WTC11 (cell line): ENCODE results near the gene DCAF8L2. TPM values are rescaled to one million over a fixed set of nuclear protein-coding genes. Genes with fewer than 3 reads are reported as not detected.

Source experiments
- ATAC-seq: fragments of 200-7000 bp; cut with Tn5 transposase; 2 replicates; pipeline ENCODE4 v1.10.0; 2021; ENCODE audit warnings: mild to moderate bottlenecking, moderate library complexity
- CTCF ChIA-PET: fragments of 300-600 bp; sonication (Branson Sonifier 250); formaldehyde crosslinking; loops from one replicate; lab custom pipeline; 2021; ENCODE audit warnings: antibody characterized with exemption; lab: Charles Lee
- POLR2A ChIA-PET: fragments of 350-600 bp; sonication (Branson Sonifier 250); formaldehyde crosslinking; loops from one replicate; lab custom pipeline; 2021; ENCODE audit warnings: antibody characterized with exemption; lab: Charles Lee
- DNase-seq: peaks from one replicate; pipeline ENCODE4 v3.0.0; 2021; ENCODE audit warnings: low spot score
- H3K27ac Mint-ChIP-seq: 2 replicates; pipeline ENCODE4 v1.8.0; 2021; ENCODE audit warnings: mixed read lengths
- H3K27me3 Mint-ChIP-seq: 2 replicates; pipeline ENCODE4 v1.8.0; 2021; ENCODE audit warnings: low read depth, mild to moderate bottlenecking, moderate library complexity, mixed read lengths
- H3K36me3 Mint-ChIP-seq: 2 replicates; pipeline ENCODE4 v1.8.0; 2021; ENCODE audit warnings: mixed read lengths
- H3K4me1 Mint-ChIP-seq: 2 replicates; pipeline ENCODE4 v1.8.0; 2022; ENCODE audit warnings: mixed read lengths
- H3K4me3 Mint-ChIP-seq: 2 replicates; pipeline ENCODE4 v1.8.0; 2021; ENCODE audit warnings: mild to moderate bottlenecking, moderate library complexity, mixed read lengths
- H3K9me3 Mint-ChIP-seq: 2 replicates; pipeline ENCODE4 v1.8.0; 2021; ENCODE audit warnings: mixed read lengths
- GTF2I ChIP-seq: fragments of 250-450 bp; sonication (Bioruptor Pico); conservative IDR thresholded peaks from 2 replicates; pipeline ENCODE4 v1.4.0; 2021; ENCODE audit warnings: mild to moderate bottlenecking
- JAZF1 ChIP-seq: fragments of 250-450 bp; sonication (Bioruptor Pico); IDR thresholded peaks from 2 replicates; pipeline ENCODE4 v1.9.0; 2021; ENCODE audit warnings: moderate library complexity, mild to moderate bottlenecking, inconsistent platforms
- KAT7 ChIP-seq: sonication (generic); formaldehyde crosslinking; IDR thresholded peaks from 2 replicates; pipeline ENCODE4 v1.8.1; 2023; ENCODE audit warnings: missing genetic modification reagents, mild to moderate bottlenecking, borderline replicate concordance
- MAX ChIP-seq: sonication (generic); formaldehyde crosslinking; IDR thresholded peaks from 2 replicates; pipeline ENCODE4 v1.8.0; 2022; ENCODE audit warnings: mild to moderate bottlenecking, missing genetic modification reagents
- NR2C2 ChIP-seq: sonication (generic); formaldehyde crosslinking; IDR thresholded peaks from 2 replicates; pipeline ENCODE4 v1.8.0; 2022; ENCODE audit warnings: mild to moderate bottlenecking, missing genetic modification reagents
- SOX15 ChIP-seq: fragments of 250-450 bp; sonication (Bioruptor Pico); IDR thresholded peaks from 2 replicates; pipeline ENCODE4 v1.9.0; 2021; ENCODE audit warnings: mild to moderate bottlenecking
- SP1 ChIP-seq: sonication (generic); formaldehyde crosslinking; conservative IDR thresholded peaks from 2 replicates; pipeline ENCODE4 v1.8.1; 2022; ENCODE audit warnings: missing genetic modification reagents
- TEAD4 ChIP-seq: sonication (generic); formaldehyde crosslinking; IDR thresholded peaks from 2 replicates; pipeline ENCODE4 v1.8.0; 2022; ENCODE audit warnings: mild to moderate bottlenecking, missing genetic modification reagents
- TP53 ChIP-seq: sonication (generic); formaldehyde crosslinking; IDR thresholded peaks from 2 replicates; pipeline ENCODE4 v1.8.1; 2023; ENCODE audit warnings: mild to moderate bottlenecking, missing genetic modification reagents
- ZNF219 ChIP-seq: sonication (generic); formaldehyde crosslinking; IDR thresholded peaks from 2 replicates; pipeline ENCODE4 v1.8.0; 2023; ENCODE audit warnings: missing genetic modification reagents, mild to moderate bottlenecking, borderline replicate concordance
- total RNA-seq: library from RNA; stranded (reverse); gene quantifications from 3 replicates; pipeline ENCODE4 v1.2.3, GENCODE V29; 2021
- TF ChIP-seq, protein P1 (sequence below): sonication (generic); formaldehyde crosslinking; conservative IDR thresholded peaks from 2 replicates; pipeline ENCODE4 v1.8.1; 2023; ENCODE audit warnings: mild to moderate bottlenecking, low read depth, missing genetic modification reagents, moderate library complexity
- TF ChIP-seq, protein P2 (sequence below): sonication (generic); formaldehyde crosslinking; IDR thresholded peaks from 2 replicates; pipeline ENCODE4 v1.8.1; 2022; ENCODE audit warnings: mild to moderate bottlenecking, moderate library complexity, missing genetic modification reagents
- TF ChIP-seq, protein P3 (sequence below): fragments of 250-450 bp; sonication (Bioruptor Pico); IDR thresholded peaks from 2 replicates; pipeline ENCODE4 v1.9.0; 2021; ENCODE audit warnings: mild to moderate bottlenecking
- TF ChIP-seq, protein P4 (sequence below): fragments of 200-600 bp; IDR thresholded peaks from 2 replicates; pipeline ENCODE4 v1.8.0; 2022; ENCODE audit warnings: antibody characterized with exemption
- TF ChIP-seq, protein P5 (sequence below): fragments of 250-450 bp; sonication (Bioruptor Pico); IDR thresholded peaks from 2 replicates; pipeline ENCODE4 v1.9.0; 2021; ENCODE audit warnings: mild to moderate bottlenecking
- TF ChIP-seq, protein P6 (sequence below): sonication (generic); formaldehyde crosslinking; IDR thresholded peaks from 2 replicates; pipeline ENCODE4 v1.8.1; 2023; ENCODE audit warnings: mild to moderate bottlenecking, missing genetic modification reagents

Gene DCAF8L2
- total RNA-seq, 1 experiment from 2014 or later = not detected

GRCh38 chrX:27767387-27767786, 177.2 kb downstream of the DCAF8L2 start (continued):
- TF ChIP-seq, protein P1, sequence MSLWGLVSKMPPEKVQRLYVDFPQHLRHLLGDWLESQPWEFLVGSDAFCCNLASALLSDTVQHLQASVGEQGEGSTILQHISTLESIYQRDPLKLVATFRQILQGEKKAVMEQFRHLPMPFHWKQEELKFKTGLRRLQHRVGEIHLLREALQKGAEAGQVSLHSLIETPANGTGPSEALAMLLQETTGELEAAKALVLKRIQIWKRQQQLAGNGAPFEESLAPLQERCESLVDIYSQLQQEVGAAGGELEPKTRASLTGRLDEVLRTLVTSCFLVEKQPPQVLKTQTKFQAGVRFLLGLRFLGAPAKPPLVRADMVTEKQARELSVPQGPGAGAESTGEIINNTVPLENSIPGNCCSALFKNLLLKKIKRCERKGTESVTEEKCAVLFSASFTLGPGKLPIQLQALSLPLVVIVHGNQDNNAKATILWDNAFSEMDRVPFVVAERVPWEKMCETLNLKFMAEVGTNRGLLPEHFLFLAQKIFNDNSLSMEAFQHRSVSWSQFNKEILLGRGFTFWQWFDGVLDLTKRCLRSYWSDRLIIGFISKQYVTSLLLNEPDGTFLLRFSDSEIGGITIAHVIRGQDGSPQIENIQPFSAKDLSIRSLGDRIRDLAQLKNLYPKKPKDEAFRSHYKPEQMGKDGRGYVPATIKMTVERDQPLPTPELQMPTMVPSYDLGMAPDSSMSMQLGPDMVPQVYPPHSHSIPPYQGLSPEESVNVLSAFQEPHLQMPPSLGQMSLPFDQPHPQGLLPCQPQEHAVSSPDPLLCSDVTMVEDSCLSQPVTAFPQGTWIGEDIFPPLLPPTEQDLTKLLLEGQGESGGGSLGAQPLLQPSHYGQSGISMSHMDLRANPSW (CRISPR knock-in tag) = no peak

DNA sequence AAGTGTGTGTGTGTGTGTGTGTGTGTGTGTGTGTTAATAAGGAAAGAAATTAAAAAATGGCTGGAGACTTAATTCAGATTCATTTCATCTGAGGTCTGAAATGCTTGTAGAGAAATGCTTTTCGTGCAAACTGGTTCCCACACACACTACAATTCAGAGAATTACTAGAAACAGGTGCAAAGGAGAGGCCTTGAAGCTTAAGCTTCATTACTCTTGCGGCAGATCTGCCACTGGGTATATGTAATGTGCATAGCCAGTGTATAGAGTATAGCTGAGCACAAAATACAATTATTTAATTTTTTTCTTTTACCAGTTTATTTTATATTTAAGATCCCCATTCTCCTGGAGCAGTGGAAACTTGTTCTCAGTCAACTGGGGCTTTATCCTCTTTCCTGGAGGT, 185.8 kb downstream of the DCAF8L2 start:
- Mint-ChIP-seq H3K36me3 (no peaks in the 10 kb centered on the region), H3K4me1 (no peaks in the 10 kb centered on the region), H3K4me3 (no peak overlapping the region), H3K27me3 (no peaks in the 10 kb centered on the region), H3K27ac (no peak overlapping the region), H3K9me3 (no peaks in the 10 kb centered on the region)
- no peak for ATAC-seq
- POLR2A ChIA-PET = no interaction called here
- CTCF ChIA-PET = no interaction called here
- no peak for TF ChIP-seq MAX
- DNase-seq = no peak

DNA sequence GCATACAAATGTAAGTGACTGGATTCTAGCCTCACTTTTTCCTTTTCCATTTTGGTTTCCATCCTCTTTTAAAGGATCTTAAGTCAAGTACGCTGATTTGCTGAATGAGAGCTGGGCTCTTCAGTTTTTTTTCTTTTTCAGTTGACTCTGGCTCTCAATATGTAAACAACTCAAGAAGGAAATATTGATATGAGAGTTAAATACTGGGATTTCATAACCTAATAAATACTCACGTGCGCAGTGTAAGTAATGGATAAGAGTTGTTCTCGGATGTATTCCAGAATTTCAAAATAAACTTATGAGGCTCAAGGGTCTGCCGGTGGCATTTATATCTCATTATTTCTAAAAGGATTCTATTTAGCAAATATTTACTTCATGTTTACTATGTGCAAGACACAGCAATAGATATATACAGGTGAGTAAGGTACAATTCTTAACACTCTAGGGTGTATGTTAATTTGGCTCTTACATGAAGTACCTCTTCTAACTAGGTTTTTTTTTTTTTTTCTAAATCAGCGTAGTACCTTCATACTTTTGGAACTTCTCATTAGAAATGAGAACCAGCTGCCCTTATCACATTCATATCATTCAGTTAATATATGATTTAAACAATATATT, 206.6 kb downstream of the DCAF8L2 start:
- POLR2A ChIA-PET = no interaction called here
- Mint-ChIP-seq H3K4me3 (no peak overlapping the region), H3K9me3 (no peaks in the 10 kb centered on the region), H3K36me3 (no peaks in the 10 kb centered on the region), H3K27ac (no peak overlapping the region), H3K27me3 (no peaks in the 10 kb centered on the region), H3K4me1 (no peaks in the 10 kb centered on the region)
- DNase-seq (no peak), ATAC-seq (no peak)
- no peak for TF ChIP-seq TEAD4
- TF ChIP-seq SP1 (CRISPR knock-in tag) = no peak
- no peak for TF ChIP-seq GTF2I (CRISPR knock-in tag)
- TF ChIP-seq KAT7 (CRISPR knock-in tag) = no peak
- TF ChIP-seq JAZF1 (CRISPR knock-in tag) = no peak
- TF ChIP-seq, protein P2, sequence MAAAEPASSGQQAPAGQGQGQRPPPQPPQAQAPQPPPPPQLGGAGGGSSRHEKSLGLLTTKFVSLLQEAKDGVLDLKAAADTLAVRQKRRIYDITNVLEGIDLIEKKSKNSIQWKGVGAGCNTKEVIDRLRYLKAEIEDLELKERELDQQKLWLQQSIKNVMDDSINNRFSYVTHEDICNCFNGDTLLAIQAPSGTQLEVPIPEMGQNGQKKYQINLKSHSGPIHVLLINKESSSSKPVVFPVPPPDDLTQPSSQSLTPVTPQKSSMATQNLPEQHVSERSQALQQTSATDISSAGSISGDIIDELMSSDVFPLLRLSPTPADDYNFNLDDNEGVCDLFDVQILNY (CRISPR knock-in tag) = no peak
- TF ChIP-seq ZNF219 (CRISPR knock-in tag) = no peak
- TF ChIP-seq, protein P3, sequence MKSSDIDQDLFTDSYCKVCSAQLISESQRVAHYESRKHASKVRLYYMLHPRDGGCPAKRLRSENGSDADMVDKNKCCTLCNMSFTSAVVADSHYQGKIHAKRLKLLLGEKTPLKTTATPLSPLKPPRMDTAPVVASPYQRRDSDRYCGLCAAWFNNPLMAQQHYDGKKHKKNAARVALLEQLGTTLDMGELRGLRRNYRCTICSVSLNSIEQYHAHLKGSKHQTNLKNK (CRISPR knock-in tag) = no peak
- TF ChIP-seq, protein P4, sequence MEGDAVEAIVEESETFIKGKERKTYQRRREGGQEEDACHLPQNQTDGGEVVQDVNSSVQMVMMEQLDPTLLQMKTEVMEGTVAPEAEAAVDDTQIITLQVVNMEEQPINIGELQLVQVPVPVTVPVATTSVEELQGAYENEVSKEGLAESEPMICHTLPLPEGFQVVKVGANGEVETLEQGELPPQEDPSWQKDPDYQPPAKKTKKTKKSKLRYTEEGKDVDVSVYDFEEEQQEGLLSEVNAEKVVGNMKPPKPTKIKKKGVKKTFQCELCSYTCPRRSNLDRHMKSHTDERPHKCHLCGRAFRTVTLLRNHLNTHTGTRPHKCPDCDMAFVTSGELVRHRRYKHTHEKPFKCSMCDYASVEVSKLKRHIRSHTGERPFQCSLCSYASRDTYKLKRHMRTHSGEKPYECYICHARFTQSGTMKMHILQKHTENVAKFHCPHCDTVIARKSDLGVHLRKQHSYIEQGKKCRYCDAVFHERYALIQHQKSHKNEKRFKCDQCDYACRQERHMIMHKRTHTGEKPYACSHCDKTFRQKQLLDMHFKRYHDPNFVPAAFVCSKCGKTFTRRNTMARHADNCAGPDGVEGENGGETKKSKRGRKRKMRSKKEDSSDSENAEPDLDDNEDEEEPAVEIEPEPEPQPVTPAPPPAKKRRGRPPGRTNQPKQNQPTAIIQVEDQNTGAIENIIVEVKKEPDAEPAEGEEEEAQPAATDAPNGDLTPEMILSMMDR = no peak
- TF ChIP-seq SOX15 (CRISPR knock-in tag) = no peak
- TF ChIP-seq TP53 (CRISPR knock-in tag) = no peak
- TF ChIP-seq, protein P5, sequence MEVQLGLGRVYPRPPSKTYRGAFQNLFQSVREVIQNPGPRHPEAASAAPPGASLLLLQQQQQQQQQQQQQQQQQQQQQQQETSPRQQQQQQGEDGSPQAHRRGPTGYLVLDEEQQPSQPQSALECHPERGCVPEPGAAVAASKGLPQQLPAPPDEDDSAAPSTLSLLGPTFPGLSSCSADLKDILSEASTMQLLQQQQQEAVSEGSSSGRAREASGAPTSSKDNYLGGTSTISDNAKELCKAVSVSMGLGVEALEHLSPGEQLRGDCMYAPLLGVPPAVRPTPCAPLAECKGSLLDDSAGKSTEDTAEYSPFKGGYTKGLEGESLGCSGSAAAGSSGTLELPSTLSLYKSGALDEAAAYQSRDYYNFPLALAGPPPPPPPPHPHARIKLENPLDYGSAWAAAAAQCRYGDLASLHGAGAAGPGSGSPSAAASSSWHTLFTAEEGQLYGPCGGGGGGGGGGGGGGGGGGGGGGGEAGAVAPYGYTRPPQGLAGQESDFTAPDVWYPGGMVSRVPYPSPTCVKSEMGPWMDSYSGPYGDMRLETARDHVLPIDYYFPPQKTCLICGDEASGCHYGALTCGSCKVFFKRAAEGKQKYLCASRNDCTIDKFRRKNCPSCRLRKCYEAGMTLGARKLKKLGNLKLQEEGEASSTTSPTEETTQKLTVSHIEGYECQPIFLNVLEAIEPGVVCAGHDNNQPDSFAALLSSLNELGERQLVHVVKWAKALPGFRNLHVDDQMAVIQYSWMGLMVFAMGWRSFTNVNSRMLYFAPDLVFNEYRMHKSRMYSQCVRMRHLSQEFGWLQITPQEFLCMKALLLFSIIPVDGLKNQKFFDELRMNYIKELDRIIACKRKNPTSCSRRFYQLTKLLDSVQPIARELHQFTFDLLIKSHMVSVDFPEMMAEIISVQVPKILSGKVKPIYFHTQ = no peak
- TF ChIP-seq NR2C2 (CRISPR knock-in tag) = no peak
- TF ChIP-seq, protein P6, sequence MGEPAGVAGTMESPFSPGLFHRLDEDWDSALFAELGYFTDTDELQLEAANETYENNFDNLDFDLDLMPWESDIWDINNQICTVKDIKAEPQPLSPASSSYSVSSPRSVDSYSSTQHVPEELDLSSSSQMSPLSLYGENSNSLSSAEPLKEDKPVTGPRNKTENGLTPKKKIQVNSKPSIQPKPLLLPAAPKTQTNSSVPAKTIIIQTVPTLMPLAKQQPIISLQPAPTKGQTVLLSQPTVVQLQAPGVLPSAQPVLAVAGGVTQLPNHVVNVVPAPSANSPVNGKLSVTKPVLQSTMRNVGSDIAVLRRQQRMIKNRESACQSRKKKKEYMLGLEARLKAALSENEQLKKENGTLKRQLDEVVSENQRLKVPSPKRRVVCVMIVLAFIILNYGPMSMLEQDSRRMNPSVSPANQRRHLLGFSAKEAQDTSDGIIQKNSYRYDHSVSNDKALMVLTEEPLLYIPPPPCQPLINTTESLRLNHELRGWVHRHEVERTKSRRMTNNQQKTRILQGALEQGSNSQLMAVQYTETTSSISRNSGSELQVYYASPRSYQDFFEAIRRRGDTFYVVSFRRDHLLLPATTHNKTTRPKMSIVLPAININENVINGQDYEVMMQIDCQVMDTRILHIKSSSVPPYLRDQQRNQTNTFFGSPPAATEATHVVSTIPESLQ (CRISPR knock-in tag) = no peak
- CTCF ChIA-PET = no interaction called here
